Measurements from ENCODE around the gene SH2D4B.

Gene SH2D4B

DNA sequence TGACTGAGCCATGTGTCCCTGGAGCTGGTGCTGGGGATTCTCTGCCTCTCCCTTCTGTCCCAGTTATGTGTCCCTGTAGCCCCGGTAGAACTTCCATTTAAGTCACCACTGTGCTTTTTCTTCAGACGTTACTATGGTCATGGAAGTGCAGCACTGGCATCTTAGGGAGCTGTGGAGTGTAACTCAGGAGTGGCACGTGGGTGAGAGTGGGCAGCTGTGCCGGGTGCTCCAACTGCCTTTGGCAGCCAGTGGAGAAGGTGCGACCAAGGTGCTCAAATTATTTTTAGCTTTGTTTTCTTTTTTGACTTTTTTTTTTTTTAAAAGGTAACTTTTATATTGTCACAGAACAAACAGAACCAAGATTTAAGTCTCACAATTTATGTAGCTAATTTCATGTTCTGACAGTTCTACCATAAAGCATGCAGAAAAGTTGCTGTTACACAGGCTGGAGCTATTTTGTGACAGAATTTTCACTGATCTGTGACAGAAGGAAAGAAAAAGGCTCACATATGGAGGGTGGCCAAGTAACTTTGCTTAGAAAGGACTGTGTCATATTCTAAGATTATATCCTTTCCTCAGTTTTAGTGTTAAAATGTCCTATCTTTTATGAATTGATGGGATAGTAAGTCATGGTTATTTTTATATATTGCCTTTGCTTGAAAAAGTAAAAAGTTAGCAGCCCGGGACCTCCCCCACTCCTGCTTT lies 73.9 kb downstream of the SH2D4B start:
- Mint-ChIP-seq H3K36me3 (no peaks in the 10 kb centered on the region), H3K9me3 (no peaks in the 10 kb centered on the region), H3K27me3 (no peaks in the 10 kb centered on the region), H3K4me1 (peaks cover 14% of the 10 kb centered on the region), H3K4me3 (no peak overlapping the region), H3K27ac (no peak overlapping the region)

GRCh38 chr10:80612261-80612660 lies 74.6 kb downstream of the SH2D4B start:
- Mint-ChIP-seq H3K4me3 (no peak overlapping the region), H3K27ac (no peak overlapping the region), H3K36me3 (no peaks in the 10 kb centered on the region), H3K27me3 (no peaks in the 10 kb centered on the region), H3K9me3 (no peaks in the 10 kb centered on the region), H3K4me1 (peaks cover 10% of the 10 kb centered on the region)

- Mint-ChIP-seq H3K4me1 (peaks cover 2% of the 10 kb centered on the region), H3K4me3 (no peak overlapping the region)
Observed at GRCh38 chr10:80613466-80614170, 75.9 kb downstream of the SH2D4B start.

DNA sequence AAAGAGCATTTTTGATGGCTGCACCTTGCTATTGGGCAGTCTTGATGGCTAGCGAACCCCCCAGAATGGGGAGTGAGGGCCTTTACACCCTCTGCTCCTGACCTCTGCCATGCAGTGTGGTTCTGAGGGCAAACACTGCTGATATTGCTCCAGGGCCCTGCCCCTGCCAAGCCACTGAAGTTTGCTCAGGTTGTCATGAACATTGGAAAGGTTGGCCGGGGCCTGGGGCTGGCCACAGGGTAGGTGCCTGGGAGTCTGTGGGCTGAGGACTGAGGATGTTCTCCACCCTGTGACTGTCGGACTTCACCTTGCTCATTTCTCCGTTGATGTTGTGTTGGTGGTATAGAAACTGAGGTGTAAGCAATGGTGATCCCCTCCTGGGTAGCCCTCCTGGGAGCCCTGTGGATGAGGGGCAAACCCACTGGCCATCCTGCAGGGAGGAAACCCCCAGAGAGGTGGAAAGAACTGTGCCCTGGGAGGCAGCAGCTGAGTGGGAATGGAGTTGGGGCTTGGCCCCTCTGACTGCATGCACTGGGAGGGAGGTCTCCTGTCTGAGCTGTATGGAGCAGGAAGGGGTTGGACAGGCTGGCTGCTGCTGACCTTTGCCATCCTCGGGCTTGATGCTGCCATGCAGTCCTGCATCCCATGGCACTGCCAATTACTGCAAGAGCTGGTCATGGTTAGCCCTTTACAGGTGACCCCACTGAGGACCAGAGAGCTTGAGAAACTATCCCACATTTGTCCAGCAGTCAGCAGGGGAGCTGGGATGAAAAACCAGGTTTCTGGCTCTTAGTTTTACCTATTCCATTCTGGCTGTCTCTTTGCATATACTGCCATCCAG lies 77.1 kb downstream of the SH2D4B start:
- Mint-ChIP-seq H3K4me3 (no peak overlapping the region), H3K9me3 (no peaks in the 10 kb centered on the region), H3K27ac (no peak overlapping the region), H3K4me1 (no peaks in the 10 kb centered on the region), H3K36me3 (no peaks in the 10 kb centered on the region), H3K27me3 (no peaks in the 10 kb centered on the region)

More at GRCh38 chr10:80613466-80614170, 75.9 kb downstream of the SH2D4B start:
- Mint-ChIP-seq H3K9me3 (no peaks in the 10 kb centered on the region), H3K36me3 (no peaks in the 10 kb centered on the region), H3K27me3 (no peaks in the 10 kb centered on the region), H3K27ac (no peak overlapping the region)

DNA sequence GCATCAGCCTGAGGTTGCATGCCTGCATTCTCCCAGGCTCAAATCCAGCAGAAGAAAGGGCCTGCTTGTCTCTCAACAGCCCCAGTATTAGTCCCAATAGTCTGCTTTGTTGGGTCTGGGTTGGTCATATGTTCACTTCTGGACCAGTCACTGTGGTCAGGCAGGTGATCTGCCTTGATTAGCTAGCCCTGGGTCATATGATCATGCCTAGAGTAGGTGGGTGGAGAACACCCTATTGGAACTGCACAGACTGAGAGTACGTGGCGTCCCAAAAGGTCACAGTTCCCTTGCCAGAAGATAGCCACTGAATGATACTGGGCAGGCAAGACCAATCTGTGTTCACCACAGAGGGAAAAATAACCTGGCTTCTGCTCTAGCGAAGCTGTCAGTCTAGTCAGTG lies 80.1 kb downstream of the SH2D4B start:
- Mint-ChIP-seq H3K27ac (no peak overlapping the region), H3K27me3 (no peaks in the 10 kb centered on the region), H3K4me3 (no peak overlapping the region), H3K4me1 (no peaks in the 10 kb centered on the region), H3K36me3 (no peaks in the 10 kb centered on the region), H3K9me3 (no peaks in the 10 kb centered on the region)

DNA sequence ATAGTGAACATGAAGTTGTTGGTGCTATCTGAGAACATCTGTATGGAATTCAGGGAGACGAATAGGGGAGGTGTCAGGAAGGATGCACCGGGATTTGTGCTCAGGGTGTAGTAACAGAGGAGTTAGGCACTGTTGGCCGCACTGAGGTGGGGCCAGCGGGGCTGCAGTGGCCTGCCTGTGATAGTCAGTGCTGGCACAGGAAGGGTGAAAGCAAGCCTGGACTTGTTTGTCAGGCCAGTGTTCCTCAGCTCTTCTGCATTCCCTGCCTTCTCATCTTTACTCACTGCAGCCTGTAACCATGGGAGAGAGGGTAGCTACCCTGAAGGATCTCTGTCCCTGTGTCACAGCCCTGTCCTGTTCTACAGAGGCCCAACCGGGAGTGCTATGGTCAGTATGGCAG lies 81.3 kb downstream of the SH2D4B start:
- no peaks in the 10 kb centered on the region for H3K36me3 Mint-ChIP-seq
- H3K4me3 Mint-ChIP-seq: no peak overlapping the region
- H3K9me3 Mint-ChIP-seq: no peaks in the 10 kb centered on the region
- no peaks in the 10 kb centered on the region for H3K4me1 Mint-ChIP-seq
- no peak overlapping the region for H3K27ac Mint-ChIP-seq
- no peaks in the 10 kb centered on the region for H3K27me3 Mint-ChIP-seq

- H3K27ac Mint-ChIP-seq: no peak overlapping the region
- H3K4me1 Mint-ChIP-seq: no peaks in the 10 kb centered on the region
- no peaks in the 10 kb centered on the region for H3K27me3 Mint-ChIP-seq
- H3K9me3 Mint-ChIP-seq: no peaks in the 10 kb centered on the region
- no peaks in the 10 kb centered on the region for H3K36me3 Mint-ChIP-seq
- no peak overlapping the region for H3K4me3 Mint-ChIP-seq
Observed at GRCh38 chr10:80622153-80622552, 84.5 kb downstream of the SH2D4B start.

- no peaks in the 10 kb centered on the region for H3K9me3 Mint-ChIP-seq
- H3K27me3 Mint-ChIP-seq: no peaks in the 10 kb centered on the region
- H3K4me3 Mint-ChIP-seq: no peak overlapping the region
- no peaks in the 10 kb centered on the region for H3K4me1 Mint-ChIP-seq
- H3K36me3 Mint-ChIP-seq: no peaks in the 10 kb centered on the region
- H3K27ac Mint-ChIP-seq: no peak overlapping the region
Observed at GRCh38 chr10:80630324-80630723, 92.6 kb downstream of the SH2D4B start.

DNA sequence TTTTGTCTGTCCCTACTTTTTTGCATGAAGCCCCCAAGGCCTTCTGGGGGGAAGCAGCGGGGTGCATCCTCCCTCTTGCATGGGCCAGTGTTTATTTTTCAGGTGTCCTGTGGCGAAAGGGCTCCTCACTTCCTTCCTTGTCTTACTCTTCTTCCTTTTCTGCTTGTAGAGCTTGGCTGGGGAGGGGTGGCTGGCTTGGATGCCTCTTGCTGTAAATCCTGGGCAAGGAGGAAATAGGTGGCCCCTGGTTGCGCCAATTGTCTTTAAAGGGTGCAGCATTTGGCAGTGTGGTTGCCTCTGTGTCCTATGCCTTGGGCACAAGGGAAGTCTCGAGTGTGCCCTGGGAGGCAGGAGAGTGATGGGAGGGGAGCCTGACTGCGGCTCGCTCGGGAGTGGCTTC lies 95.0 kb downstream of the SH2D4B start:
- Mint-ChIP-seq H3K27me3 (peaks cover 2% of the 10 kb centered on the region), H3K4me3 (no peak overlapping the region), H3K27ac (no peak overlapping the region), H3K4me1 (no peaks in the 10 kb centered on the region), H3K36me3 (no peaks in the 10 kb centered on the region), H3K9me3 (no peaks in the 10 kb centered on the region)

DNA sequence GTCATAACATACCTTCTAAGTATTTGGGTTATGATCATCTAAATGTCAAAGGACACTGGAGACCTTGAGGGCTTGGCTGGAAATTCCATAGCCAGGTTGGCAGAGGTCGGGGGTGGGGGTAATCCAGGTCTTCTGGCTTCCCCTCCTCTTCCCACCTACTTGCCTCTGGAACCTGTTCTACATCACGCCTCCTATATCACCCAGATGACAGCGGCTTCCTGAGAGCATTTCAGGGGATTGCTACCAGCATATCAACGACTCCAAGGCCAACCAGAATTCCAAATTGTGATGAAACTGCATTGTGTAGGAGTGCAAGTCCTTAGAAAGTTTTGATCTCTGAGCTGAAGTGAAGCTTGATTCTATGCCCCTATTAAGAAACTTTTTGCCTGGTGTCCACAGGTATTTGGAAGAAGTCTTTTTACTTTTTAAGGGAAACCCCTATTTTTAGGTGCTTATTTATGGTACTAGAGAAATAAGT lies 95.7 kb downstream of the SH2D4B start:
- Mint-ChIP-seq H3K27ac (no peak overlapping the region), H3K4me1 (no peaks in the 10 kb centered on the region), H3K36me3 (no peaks in the 10 kb centered on the region), H3K9me3 (no peaks in the 10 kb centered on the region), H3K27me3 (peaks cover 2% of the 10 kb centered on the region), H3K4me3 (no peak overlapping the region)

- Mint-ChIP-seq H3K27me3 (peaks cover 2% of the 10 kb centered on the region), H3K4me3 (no peak overlapping the region), H3K36me3 (no peaks in the 10 kb centered on the region), H3K9me3 (no peaks in the 10 kb centered on the region), H3K4me1 (no peaks in the 10 kb centered on the region), H3K27ac (no peak overlapping the region)
Observed at GRCh38 chr10:80633910-80634309, 96.2 kb downstream of the SH2D4B start.

DNA sequence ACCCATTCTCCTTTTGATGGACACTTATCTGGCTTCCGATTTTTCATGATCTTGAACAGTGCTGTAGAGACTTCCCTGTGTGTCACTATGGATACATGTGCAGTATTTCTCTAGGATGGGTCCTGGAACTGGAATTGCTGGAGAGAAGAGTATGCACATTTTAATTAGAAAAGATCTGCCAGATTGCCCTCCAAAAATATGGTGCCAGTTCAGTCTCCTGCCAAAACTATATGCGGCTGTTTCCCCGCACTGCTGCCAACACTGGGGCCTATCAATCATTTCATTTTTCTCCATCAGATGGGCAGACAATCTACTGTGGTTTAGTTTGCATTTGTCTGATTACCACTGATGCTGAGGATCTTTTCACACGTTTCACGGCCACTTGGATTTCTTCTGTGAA lies 105.0 kb downstream of the SH2D4B start:
- Mint-ChIP-seq H3K9me3 (no peaks in the 10 kb centered on the region), H3K27ac (no peak overlapping the region)

GRCh38 chr10:80646366-80646765 lies 108.7 kb downstream of the SH2D4B start:
- Mint-ChIP-seq H3K9me3 (no peaks in the 10 kb centered on the region), H3K4me3 (no peak overlapping the region), H3K4me1 (no peaks in the 10 kb centered on the region), H3K36me3 (no peaks in the 10 kb centered on the region), H3K27me3 (peaks cover 3% of the 10 kb centered on the region), H3K27ac (no peak overlapping the region)

More for the DNA sequence above, 105.0 kb downstream of the SH2D4B start:
- no peaks in the 10 kb centered on the region for H3K4me1 Mint-ChIP-seq
- H3K27me3 Mint-ChIP-seq: peaks cover 2% of the 10 kb centered on the region
- no peak overlapping the region for H3K4me3 Mint-ChIP-seq
- H3K36me3 Mint-ChIP-seq: no peaks in the 10 kb centered on the region

GRCh38 chr10:80647173-80647833 lies 109.6 kb downstream of the SH2D4B start:
- no peaks in the 10 kb centered on the region for H3K9me3 Mint-ChIP-seq
- no peak overlapping the region for H3K4me3 Mint-ChIP-seq
- H3K27ac Mint-ChIP-seq: no peak overlapping the region
- H3K36me3 Mint-ChIP-seq: no peaks in the 10 kb centered on the region
- H3K4me1 Mint-ChIP-seq: no peaks in the 10 kb centered on the region
- peaks cover 3% of the 10 kb centered on the region for H3K27me3 Mint-ChIP-seq

DNA sequence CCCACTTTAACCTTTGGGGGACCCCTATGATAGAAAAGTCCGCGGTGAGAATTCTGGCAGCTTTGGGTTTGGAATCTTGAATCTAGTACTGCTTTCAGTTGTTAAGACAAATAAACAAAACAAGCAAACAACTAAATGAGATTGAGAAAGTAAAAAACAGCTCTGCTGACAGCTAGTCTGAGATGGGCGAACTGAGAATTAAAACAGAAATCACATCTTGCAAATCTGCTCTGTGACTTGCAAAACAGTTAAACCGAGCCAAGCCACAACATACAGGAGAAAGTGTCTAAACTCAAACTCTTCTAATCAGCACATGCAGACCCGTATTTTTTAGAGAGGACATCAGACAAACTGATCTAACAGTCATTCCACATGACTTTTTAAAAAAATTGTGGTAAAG lies 110.4 kb downstream of the SH2D4B start:
- H3K4me1 Mint-ChIP-seq: no peaks in the 10 kb centered on the region
- no peaks in the 10 kb centered on the region for H3K9me3 Mint-ChIP-seq
- H3K36me3 Mint-ChIP-seq: no peaks in the 10 kb centered on the region
- H3K27ac Mint-ChIP-seq: no peak overlapping the region
- H3K27me3 Mint-ChIP-seq: peaks cover 3% of the 10 kb centered on the region
- H3K4me3 Mint-ChIP-seq: no peak overlapping the region

Data from activated naive CD4-positive, alpha-beta T cell treated with anti-CD3 and anti-CD28 coated beads, Interleukin-2, amount 50 U/mL, for 24 hours (primary cell).